C4-2B (cell line): ENCODE results near the gene RPS19BP1.

Experiments
- H3K27ac ChIP-seq: fragments of 450-650 bp; 2 replicates; pipeline ENCODE4 v1.5.1; 2017
- ZFX ChIP-seq: fragments of 450-650 bp; IDR thresholded peaks from 2 replicates; pipeline ENCODE4 v1.6.1; 2017
- TF ChIP-seq, protein P1 (sequence below): fragments of 450-650 bp; conservative IDR thresholded peaks from 2 replicates; pipeline ENCODE4 v1.5.1; 2017; ENCODE audit warnings: mild to moderate bottlenecking

RPS19BP1 gene

DNA sequence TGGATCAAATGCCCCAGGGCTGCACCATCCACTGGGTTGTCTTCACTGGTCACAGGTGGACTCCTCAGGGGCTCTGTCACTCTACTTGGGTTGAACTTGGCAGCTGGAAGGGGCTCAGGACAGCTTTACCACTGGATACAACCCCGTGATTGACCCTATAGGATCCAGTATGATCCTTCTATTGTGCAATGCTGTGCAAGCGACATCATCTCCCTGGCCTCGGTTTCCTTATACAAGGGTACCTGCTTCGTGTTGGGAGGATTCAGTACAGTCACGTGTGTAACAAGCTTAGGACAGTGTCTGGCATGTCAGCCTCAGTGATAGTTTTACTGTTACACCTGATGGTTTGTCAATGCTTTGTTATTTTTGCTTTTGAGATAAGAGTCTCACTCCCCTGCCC lies 51.0 kb downstream of the RPS19BP1 start:
- no peak overlapping the region for H3K27ac ChIP-seq
- TF ChIP-seq ZFX = no peak
- TF ChIP-seq, protein P1, sequence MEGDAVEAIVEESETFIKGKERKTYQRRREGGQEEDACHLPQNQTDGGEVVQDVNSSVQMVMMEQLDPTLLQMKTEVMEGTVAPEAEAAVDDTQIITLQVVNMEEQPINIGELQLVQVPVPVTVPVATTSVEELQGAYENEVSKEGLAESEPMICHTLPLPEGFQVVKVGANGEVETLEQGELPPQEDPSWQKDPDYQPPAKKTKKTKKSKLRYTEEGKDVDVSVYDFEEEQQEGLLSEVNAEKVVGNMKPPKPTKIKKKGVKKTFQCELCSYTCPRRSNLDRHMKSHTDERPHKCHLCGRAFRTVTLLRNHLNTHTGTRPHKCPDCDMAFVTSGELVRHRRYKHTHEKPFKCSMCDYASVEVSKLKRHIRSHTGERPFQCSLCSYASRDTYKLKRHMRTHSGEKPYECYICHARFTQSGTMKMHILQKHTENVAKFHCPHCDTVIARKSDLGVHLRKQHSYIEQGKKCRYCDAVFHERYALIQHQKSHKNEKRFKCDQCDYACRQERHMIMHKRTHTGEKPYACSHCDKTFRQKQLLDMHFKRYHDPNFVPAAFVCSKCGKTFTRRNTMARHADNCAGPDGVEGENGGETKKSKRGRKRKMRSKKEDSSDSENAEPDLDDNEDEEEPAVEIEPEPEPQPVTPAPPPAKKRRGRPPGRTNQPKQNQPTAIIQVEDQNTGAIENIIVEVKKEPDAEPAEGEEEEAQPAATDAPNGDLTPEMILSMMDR = no peak

DNA sequence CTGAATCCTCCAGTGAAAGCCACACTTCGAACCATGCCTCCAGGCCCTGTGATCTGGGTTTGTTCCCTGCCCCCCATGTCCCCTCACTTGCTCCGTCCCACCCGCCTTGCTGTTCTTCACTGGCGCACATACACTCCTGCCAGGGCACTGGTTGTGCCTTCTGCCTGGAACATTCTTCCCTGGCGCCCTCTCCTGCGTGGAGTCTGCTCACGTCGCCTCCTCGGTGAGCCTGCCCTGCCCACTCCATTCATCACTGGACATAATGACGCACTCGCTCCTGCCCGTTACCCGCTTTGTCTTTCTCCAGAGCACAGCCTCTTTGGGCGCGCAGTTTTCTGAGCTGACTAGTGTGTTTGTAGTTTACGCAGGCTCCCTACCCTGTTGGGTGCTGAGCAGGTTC lies 51.5 kb downstream of the RPS19BP1 start:
- TF ChIP-seq, protein P1 = no peak
- TF ChIP-seq ZFX = no peak
- H3K27ac ChIP-seq = no peak overlapping the region

DNA sequence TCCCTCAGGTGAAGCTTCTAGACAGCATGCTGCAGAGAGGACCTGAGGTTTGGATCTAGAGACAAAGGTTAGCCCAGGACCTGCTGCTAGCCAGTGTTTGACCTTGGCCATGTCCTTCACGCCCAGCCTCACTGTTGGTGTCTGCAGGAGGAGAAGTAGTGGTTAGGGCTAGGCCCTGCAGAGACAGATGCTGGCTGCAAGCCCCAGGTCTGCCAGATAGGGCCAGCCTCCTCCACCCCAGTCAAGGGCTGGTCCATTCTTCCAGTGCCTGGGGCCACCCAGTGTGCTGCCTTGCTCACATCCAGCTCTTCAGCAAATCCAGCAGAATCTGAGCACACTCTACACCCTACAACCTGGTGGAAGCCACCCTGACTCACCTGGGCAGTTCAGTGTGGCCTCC lies 52.0 kb downstream of the RPS19BP1 start:
- TF ChIP-seq, protein P1 = no peak
- no peak for TF ChIP-seq ZFX
- H3K27ac ChIP-seq = no peak overlapping the region

DNA sequence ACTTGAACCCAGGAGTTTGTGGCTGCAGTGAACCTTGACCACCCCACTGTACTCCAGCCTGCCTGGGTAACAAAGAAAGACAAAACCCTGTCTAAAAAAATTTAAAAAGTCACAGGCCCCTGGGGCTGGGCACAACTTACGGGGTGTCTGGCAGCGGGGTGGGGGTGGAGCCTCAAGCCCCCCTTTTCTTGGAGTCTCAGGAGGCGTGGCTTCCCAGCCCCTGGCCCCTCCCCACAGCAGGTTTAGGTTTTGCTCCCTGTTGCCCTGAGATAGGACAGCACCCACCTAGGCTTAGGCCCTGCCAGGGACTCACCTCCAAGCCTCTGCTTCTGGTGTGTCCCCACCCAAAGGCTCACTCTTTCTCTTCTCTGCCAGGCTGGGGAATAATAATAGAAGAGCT lies 53.3 kb downstream of the RPS19BP1 start:
- no peak for TF ChIP-seq ZFX
- TF ChIP-seq, protein P1 = no peak
- H3K27ac ChIP-seq = no peak overlapping the region
